K562 (cell line): ENCODE measurements around the gene ISYNA1. TPM values are rescaled to one million over a fixed set of nuclear protein-coding genes. Genes with fewer than 3 reads are reported as not detected.

Experiments
- ARNT ChIP-seq, 2 experiments: fragments of 450-650 bp; IDR thresholded peaks; 2 replicates each; pipeline ENCODE4 v1.6.1; 2016; ENCODE audit warnings: mild to moderate bottlenecking in 1 of 2
- CC2D1A ChIP-seq: fragments of 450-650 bp; IDR thresholded peaks from 2 replicates; pipeline ENCODE4 v1.6.1; 2017; ENCODE audit warnings: mild to moderate bottlenecking
- GTF2A2 ChIP-seq: IDR thresholded peaks from 2 replicates; pipeline ENCODE4 v1.6.1; 2016; ENCODE audit warnings: mild to moderate bottlenecking, missing genetic modification characterization, missing compliant biosample characterization
- HES1 ChIP-seq: fragments of 450-650 bp; IDR thresholded peaks from 2 replicates; pipeline ENCODE4 v1.6.1; 2016; ENCODE audit warnings: low read depth, mild to moderate bottlenecking, moderate library complexity
- HNRNPK ChIP-seq: fragments of 200-400 bp; formaldehyde crosslinking; IDR thresholded peaks from one replicate; pipeline ENCODE4 v1.6.1; 2018; ENCODE audit warnings: mild to moderate bottlenecking, low read depth, low read length; ENCODE audit not compliant: poor library complexity, severe bottlenecking
- NCOR1 ChIP-seq: fragments of 450-650 bp; IDR thresholded peaks from 2 replicates; pipeline ENCODE4 v1.6.1; 2016; ENCODE audit warnings: mild to moderate bottlenecking, moderate library complexity
- POLR2A ChIP-seq: fragments of 450-650 bp; conservative IDR thresholded peaks from 2 replicates; pipeline ENCODE4 v1.6.1; 2016
- RBBP5 ChIP-seq: fragments of 200-600 bp; sonication (generic); IDR thresholded peaks from 2 replicates; pipeline ENCODE4 v1.6.1; 2012; ENCODE audit warnings: borderline replicate concordance, mild to moderate bottlenecking, low read length, control low read depth, inconsistent platforms; ENCODE audit not compliant: insufficient read depth, poor library complexity, severe bottlenecking
- SRSF9 ChIP-seq: fragments of 200-400 bp; formaldehyde crosslinking; IDR thresholded peaks from 2 replicates; pipeline ENCODE4 v1.6.1; 2017; ENCODE audit warnings: low read depth, low read length, borderline replicate concordance
- STAT5A ChIP-seq: IDR thresholded peaks from 2 replicates; pipeline ENCODE4 v1.6.1; 2012; ENCODE audit warnings: low read length, inconsistent platforms, borderline replicate concordance
- STAT5B ChIP-seq: fragments of 250-450 bp; sonication (Bioruptor Pico); IDR thresholded peaks from 2 replicates; pipeline ENCODE4 v1.8.0; 2021; ENCODE audit warnings: mild to moderate bottlenecking, inconsistent platforms
- TBL1XR1 ChIP-seq, 2 experiments: IDR thresholded peaks; 2 replicates each; pipeline ENCODE4 v1.6.1; 2012; ENCODE audit warnings: improper control_type of control experiment in 2 of 2, low read length in 2 of 2, mild to moderate bottlenecking in 1 of 2
- ZBTB11 ChIP-seq, 3 experiments: fragments of 200-800 bp in 1 of 3; fragments of 250-450 bp in 1 of 3; fragments of 450-650 bp in 1 of 3; sonication (Bioruptor Pico) in 1 of 3; sonication (Bioruptor generic) in 1 of 3; formaldehyde crosslinking in 1 of 3; IDR thresholded peaks; 2 replicates each; pipeline versions ENCODE4 v1.6.1 to v1.8.0; 2016 to 2022; ENCODE audit warnings: mild to moderate bottlenecking in 2 of 3, missing genetic modification characterization in 2 of 3, missing compliant biosample characterization in 1 of 3, moderate library complexity in 1 of 3
- ZNF124 ChIP-seq: sonication (generic); formaldehyde crosslinking; IDR thresholded peaks from 2 replicates; pipeline ENCODE4 v1.8.1; 2022; ENCODE audit warnings: missing genetic modification reagents
- ZNF23 ChIP-seq: fragments of 250-450 bp; sonication (Bioruptor Pico); IDR thresholded peaks from 2 replicates; pipeline ENCODE4 v1.4.0; 2020; ENCODE audit warnings: mild to moderate bottlenecking
- ZNF3 ChIP-seq: fragments of 250-450 bp; sonication (Bioruptor Pico); IDR thresholded peaks from 2 replicates; pipeline ENCODE4 v1.5.0; 2021; ENCODE audit warnings: mild to moderate bottlenecking, moderate library complexity
- polyA plus RNA-seq, 8 experiments: library from polyadenylated mRNA; depleted of rRNA in 4 of 8; stranded (reverse) in 5 of 8; unstranded in 3 of 8; fragments of >200 nt; fragmentation: Nextera tagmentation in 2 of 8; fragmentation: Illumina TruSeq in 1 of 8; extraction: Ambion mirVana in 2 of 8; extraction: Trizol in 1 of 8; gene quantifications; 2 replicates each; pipeline versions ENCODE4 v1.2.1 to v1.2.3, GENCODE V29; 2011 to 2014; ENCODE audit warnings: inconsistent platforms in 1 of 8, missing spikeins in 1 of 8
- total RNA-seq, 7 experiments: library from RNA; depleted of rRNA in 6 of 7; stranded (reverse); fragments of >200 nt in 6 of 7; fragmentation: Illumina TruSeq in 2 of 7; extraction: Trizol in 2 of 7; gene quantifications; 2 replicates each; pipeline versions ENCODE4 v1.2.1 to v1.2.3, GENCODE V29; 2011 to 2021; ENCODE audit warnings: low replicate concordance in 1 of 7
- TF ChIP-seq, protein P1 (sequence below), 3 experiments: fragments of 200-800 bp in 1 of 3; sonication (Bioruptor generic) in 1 of 3; sonication (generic) in 1 of 3; formaldehyde crosslinking in 1 of 3; IDR thresholded peaks; 2 replicates each; pipeline versions ENCODE4 v1.6.1 to v1.8.0; 2016 to 2022; ENCODE audit warnings: mild to moderate bottlenecking in 2 of 3, missing compliant biosample characterization in 2 of 3, missing genetic modification characterization in 2 of 3, missing genetic modification reagents in 1 of 3
- TF ChIP-seq, protein P2 (sequence below): IDR thresholded peaks from 2 replicates; pipeline ENCODE4 v1.6.1; 2012; ENCODE audit warnings: low read depth, low read length, improper control_type of control experiment, borderline replicate concordance
- TF ChIP-seq, protein P3 (sequence below), 2 experiments: fragments of 250-450 bp in 1 of 2; fragments of 450-650 bp in 1 of 2; sonication (Bioruptor Pico) in 1 of 2; IDR thresholded peaks; 2 replicates each; pipeline versions ENCODE4 v1.6.1 to v1.8.0; 2016 to 2021; ENCODE audit warnings: mild to moderate bottlenecking in 2 of 2, moderate library complexity in 2 of 2, missing compliant biosample characterization in 1 of 2, missing genetic modification characterization in 1 of 2

The ISYNA1 gene
- total and polyA plus RNA-seq, 9 of the 15 experiments (the other 6 are each of a cell fraction or from before 2014, with no cell fraction given): 21.8 to 460 (median 93.2) TPM

DNA sequence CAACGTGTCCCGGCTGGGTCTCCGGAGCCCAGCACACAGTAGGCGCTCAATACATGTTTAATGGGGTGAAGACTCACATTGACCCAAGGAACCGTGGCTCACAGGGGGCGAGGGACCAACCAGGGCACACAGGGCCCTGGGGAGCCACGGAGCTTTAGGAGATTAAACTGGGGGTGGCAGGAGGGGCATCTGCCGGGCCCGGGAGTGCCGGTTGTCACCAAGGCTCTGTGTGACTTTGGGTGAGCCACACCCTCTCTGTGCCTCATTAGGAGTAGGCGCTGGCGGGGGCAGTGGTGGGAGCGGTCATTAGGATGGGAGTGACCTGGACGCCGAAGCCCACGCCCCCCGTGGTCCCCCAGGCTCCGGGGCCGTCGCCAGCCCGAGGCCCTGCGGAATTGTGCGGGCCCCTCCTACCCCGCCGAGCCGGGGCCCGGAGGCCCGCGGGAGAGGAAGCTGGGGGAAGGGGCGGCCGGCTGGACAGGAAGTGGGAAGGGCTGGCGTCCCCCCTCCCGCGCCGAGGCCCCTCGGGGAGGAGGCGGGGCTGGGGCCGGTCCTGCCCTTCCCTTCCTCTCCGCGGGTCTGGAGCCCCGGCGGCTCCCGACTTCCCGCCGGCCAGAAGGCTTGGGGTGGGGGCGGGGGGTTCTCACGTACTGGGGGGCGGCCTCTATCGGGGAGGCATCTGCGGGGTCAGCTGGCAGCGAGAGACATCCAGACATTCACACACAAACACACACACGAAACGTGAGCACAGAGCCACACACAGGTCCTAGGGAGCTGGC is 20.5 kb downstream of the ISYNA1 start (continued):
- TF ChIP-seq, protein P1, sequence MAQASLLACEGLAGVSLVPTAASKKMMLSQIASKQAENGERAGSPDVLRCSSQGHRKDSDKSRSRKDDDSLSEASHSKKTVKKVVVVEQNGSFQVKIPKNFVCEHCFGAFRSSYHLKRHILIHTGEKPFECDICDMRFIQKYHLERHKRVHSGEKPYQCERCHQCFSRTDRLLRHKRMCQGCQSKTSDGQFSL (CRISPR knock-in tag; IDR thresholded peaks at IDR 0.05): no peak; the same call in 1 of the 2 replicates
- TF ChIP-seq, protein P1 (tag; IDR thresholded peaks at IDR 0.05): no peak; a peak in 1 of 4 replicates
- TF ChIP-seq ARNT (IDR thresholded peaks at IDR 0.05): peak; percentile 36 to 81; a peak in 2 of 4 replicates
- no peak for TF ChIP-seq HNRNPK
- TF ChIP-seq HES1: no peak
- TF ChIP-seq ZNF23 (CRISPR knock-in tag): no peak
- no peak for TF ChIP-seq SRSF9
- TF ChIP-seq STAT5A: no peak
- TF ChIP-seq, protein P2, sequence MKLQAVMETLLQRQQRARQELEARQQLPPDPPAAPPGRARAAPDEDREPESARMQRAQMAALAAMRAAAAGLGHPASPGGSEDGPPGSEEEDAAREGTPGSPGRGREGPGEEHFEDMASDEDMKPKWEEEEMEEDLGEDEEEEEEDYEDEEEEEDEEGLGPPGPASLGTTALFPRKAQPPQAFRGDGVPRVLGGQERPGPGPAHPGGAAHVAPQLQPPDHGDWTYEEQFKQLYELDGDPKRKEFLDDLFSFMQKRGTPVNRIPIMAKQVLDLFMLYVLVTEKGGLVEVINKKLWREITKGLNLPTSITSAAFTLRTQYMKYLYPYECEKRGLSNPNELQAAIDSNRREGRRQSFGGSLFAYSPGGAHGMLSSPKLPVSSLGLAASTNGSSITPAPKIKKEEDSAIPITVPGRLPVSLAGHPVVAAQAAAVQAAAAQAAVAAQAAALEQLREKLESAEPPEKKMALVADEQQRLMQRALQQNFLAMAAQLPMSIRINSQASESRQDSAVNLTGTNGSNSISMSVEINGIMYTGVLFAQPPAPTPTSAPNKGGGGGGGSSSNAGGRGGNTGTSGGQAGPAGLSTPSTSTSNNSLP: no peak
- TF ChIP-seq STAT5B (CRISPR knock-in tag): no peak
- peak; percentile 57 to 97 (median 83); a peak in 5 of 6 replicates for TF ChIP-seq ZBTB11 (CRISPR knock-in tag; IDR thresholded peaks at IDR 0.05)
- no peak; the same call in 1 of the 2 replicates for TF ChIP-seq CC2D1A
- TF ChIP-seq ZNF124 (CRISPR knock-in tag): no peak
- TF ChIP-seq RBBP5: no peak
- TF ChIP-seq ZNF3 (CRISPR knock-in tag): no peak
- no peak for TF ChIP-seq GTF2A2 (tag)
- peak; percentile 50 for TF ChIP-seq POLR2A
- TF ChIP-seq NCOR1: no peak; the same call in 1 of the 2 replicates
- TF ChIP-seq TBL1XR1 (IDR thresholded peaks at IDR 0.05; ENCODE audit: low read length in 2 of 2): no peak
- TF ChIP-seq, protein P3, sequence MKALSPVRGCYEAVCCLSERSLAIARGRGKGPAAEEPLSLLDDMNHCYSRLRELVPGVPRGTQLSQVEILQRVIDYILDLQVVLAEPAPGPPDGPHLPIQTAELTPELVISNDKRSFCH (CRISPR knock-in tag; IDR thresholded peaks at IDR 0.05): no peak
- TF ChIP-seq, protein P3 (tag; IDR thresholded peaks at IDR 0.05): no peak; the same call in 1 of the 2 replicates
